Subcutaneous adipose tissue (tissue), 4 donors: Measurements from ENCODE around the gene ACSS3. TPM values are rescaled to one million over a fixed set of nuclear protein-coding genes. Genes with fewer than 3 reads are reported as not detected.

Source experiments
- CTCF ChIP-seq: fragments of 450-650 bp; IDR thresholded peaks from one replicate; pipeline ENCODE4 v1.5.1; 2016; ENCODE audit warnings: low read depth, mild to moderate bottlenecking, control low read depth, antibody characterized with exemption, moderate library complexity
- total RNA-seq, 4 donors: library from RNA; depleted of rRNA; stranded (reverse); fragments of >200 nt; gene quantifications; one replicate each; pipeline ENCODE4 v1.1.0, GENCODE V29; 2016

ACSS3 gene
- total RNA-seq, 4 donors from 2014 or later: 92.1 to 169 (median 134) TPM

- no peak for TF ChIP-seq CTCF
Observed at GRCh38 chr12:81257947-81258551, 180.2 kb downstream of the ACSS3 start.

GRCh38 chr12:81259360-81259759 lies 181.5 kb downstream of the ACSS3 start:
- no peak for TF ChIP-seq CTCF

GRCh38 chr12:81261508-81262207 lies 183.8 kb downstream of the ACSS3 start:
- TF ChIP-seq CTCF: no peak

GRCh38 chr12:81263072-81263471 lies 185.2 kb downstream of the ACSS3 start:
- no peak for TF ChIP-seq CTCF

- TF ChIP-seq CTCF: no peak
Observed at GRCh38 chr12:81270385-81270784, 192.5 kb downstream of the ACSS3 start.

GRCh38 chr12:81274637-81275529 lies 197.0 kb downstream of the ACSS3 start:
- TF ChIP-seq CTCF: no peak

- no peak for TF ChIP-seq CTCF
Observed at GRCh38 chr12:81284137-81284536, 206.3 kb downstream of the ACSS3 start.
